NOMO-1 treated with dmso at 0.1 percent for 144 hours (cell line): ENCODE results near the gene TESK2.
"Not testable (repeated sequence)": the region's sequence is repeated elsewhere in the genome, so short reads cannot be mapped to it uniquely, and the experiment has no call there.

Experiments used
- DNase-seq: peaks from one replicate; lab custom pipeline; 2025; ENCODE audit not compliant: unreplicated experiment; lab: John Stamatoyannopoulos, UW

The TESK2 gene, protein sequence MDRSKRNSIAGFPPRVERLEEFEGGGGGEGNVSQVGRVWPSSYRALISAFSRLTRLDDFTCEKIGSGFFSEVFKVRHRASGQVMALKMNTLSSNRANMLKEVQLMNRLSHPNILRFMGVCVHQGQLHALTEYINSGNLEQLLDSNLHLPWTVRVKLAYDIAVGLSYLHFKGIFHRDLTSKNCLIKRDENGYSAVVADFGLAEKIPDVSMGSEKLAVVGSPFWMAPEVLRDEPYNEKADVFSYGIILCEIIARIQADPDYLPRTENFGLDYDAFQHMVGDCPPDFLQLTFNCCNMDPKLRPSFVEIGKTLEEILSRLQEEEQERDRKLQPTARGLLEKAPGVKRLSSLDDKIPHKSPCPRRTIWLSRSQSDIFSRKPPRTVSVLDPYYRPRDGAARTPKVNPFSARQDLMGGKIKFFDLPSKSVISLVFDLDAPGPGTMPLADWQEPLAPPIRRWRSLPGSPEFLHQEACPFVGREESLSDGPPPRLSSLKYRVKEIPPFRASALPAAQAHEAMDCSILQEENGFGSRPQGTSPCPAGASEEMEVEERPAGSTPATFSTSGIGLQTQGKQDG

GRCh38 chr1:45490626-45491486 lies at the start of gene TESK2:
Gene TESK2 (minus strand): TSS chr1:45491163. CDS start chr1:45457785, 33,378 bp downstream.
- peak; percentile 97 for DNase-seq

DNA sequence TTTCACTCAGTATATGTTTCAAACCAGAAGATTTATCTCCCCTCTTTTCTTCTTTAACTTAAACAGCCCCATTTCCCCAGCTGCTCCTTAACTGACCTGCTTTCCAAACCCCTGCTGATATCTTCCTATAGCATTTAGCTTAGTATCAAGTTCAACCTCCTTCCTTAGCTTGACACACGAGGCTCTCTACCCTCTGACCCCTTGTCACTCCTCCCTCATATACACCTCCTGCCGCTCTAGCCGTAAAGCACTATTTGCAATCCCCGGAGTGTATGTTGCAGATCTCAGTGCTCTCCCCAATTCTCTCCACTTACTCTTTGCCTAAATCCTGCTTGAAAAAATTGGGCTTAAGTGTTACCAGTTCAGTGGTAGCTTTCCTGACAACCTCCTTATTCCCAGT lies 45.9 kb upstream of the TESK2 start:
- no peak for DNase-seq

- DNase-seq: no peak
Observed at GRCh38 chr1:45535988-45536766, 45.2 kb upstream of the TESK2 start.

DNA sequence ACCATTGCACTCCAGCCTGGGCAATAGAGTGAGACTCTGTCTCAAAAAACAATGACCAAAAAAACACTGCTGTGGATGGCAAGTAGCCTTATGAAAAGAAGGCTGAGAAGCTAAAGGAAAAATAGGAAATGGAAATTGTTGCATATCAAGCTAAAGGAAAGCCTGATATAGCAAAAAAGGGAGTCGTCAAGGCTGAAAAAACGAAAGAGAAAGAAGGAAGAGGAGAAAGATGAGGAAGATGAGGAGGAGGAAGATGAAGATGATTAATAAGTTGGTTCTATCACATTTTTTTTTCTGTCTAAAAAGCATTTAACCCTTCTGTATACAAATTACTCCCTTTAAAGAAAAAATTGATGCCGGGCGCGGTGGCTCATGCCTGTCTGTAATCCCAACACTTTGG lies 40.9 kb upstream of the TESK2 start:
- no peak for DNase-seq

- no peak for DNase-seq
Observed at GRCh38 chr1:45530632-45531135, 39.7 kb upstream of the TESK2 start.

DNA sequence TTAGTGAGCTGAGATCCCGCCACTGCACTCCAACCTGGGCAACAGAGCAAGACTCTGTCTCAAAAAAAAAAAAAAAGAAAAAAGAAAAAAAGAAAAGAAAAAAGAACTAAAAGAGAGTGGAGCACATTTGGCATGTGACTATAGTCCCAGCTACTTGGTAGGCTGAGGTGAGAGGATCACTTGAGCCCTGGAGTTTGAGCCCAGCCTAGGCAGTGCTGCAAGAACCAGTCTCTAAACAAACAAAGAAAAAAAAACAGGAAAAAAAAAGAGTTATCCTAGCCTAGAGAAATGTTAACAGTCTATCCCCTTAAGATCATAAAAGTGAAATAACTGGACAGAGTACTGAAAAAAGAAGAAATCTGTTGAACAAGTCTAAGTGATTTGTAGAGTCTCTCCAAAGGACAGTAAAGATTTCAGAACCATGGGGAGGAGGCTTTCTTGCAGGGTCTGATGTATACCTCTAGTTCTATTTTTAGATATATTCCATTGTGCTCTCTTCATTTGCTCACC lies 35.2 kb upstream of the TESK2 start:
- no peak for DNase-seq

- not testable (repeated sequence) for DNase-seq
Observed at GRCh38 chr1:45523975-45524374, 33.0 kb upstream of the TESK2 start.

DNA sequence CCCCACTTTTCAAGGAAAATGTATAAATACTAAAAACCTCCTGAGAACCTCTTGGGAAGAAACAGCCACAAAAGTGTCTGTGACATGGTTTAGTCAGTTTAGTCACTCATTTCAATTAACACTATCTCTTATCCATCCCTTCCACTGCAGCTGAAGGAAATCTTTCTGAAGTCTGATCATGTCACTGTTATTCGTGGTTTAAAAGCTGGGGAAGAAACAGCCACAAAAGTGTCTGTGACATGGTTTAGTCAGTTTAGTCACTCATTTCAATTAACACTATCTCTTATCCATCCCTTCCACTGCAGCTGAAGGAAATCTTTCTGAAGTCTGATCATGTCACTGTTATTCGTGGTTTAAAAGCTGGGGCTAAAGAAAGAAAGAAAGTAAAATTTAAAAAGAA lies 32.6 kb upstream of the TESK2 start:
- DNase-seq: not testable (repeated sequence)

- DNase-seq: no peak
Observed at GRCh38 chr1:45522324-45523104, 31.6 kb upstream of the TESK2 start.

DNA sequence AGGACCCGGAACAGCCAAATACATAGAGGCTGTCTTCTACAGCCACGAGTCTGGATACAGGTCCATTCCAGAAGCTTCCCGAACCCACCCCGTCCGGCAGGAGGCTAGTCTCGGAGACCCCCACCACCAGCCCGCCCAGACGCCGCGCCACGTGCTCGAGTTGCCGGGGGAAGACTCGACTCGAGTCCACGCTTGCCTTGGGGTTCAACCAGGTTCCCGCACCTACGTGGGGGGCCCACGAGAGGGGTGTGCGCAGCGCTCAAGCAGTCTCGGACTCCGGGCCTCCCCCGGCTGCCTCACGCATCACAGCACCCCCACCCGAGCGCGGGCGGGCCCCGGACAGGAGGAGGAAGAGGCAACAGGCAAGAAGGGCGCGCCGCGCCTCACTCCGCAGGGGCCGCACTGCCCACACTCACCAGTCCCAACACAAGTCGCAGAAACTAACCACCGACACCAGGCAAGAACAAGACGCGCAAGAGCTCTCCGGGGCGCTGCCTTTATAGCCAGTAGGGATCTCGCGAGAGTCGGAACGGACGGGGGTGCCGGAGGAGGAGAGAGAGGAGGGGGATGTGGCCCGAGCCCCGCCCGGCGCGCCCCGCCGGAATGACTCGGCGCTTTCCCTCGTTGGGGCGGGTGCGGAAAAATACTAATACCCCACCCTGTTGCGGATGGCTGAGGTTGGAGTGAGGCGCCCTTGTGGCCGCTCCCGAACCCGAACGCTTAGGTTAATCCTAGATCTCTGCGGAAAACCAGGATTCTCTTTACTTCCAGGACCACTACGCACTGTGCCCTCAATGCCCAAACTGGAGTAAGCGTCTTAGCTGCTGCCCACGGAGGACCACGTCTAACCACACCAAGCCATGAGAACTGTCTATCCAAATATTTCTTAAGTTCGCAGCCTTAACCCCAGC lies 30.7 kb upstream of the TESK2 start, which contains the start of gene PRDX1:
PRDX1 (minus strand) TSS at position 472 of the 911 bp plus-strand sequence. CDS start 2,841 bp downstream, outside the sequence.
- DNase-seq: peak; percentile 97

DNA sequence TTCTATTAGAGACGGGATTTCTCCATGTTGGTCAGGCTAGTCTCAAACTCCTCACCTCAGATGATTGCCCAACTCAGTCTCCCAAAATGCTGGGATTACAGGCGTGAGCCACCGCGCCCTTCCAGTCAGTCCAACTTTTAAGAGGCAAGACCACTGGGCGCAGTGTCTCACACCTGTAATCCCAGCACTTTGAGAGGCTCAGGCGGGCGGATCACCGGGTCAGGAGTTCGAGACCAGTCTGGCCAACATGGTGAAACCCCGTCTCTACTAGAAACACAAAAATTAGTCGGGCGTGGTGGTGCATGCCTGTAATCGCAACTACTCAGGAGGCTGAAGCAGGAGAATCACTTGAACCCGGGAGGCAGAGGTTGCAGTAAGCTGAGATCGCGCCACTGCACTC lies 28.8 kb upstream of the TESK2 start:
- DNase-seq: not testable (repeated sequence)

GRCh38 chr1:45518910-45519309 lies 27.9 kb upstream of the TESK2 start:
- no peak for DNase-seq

DNA sequence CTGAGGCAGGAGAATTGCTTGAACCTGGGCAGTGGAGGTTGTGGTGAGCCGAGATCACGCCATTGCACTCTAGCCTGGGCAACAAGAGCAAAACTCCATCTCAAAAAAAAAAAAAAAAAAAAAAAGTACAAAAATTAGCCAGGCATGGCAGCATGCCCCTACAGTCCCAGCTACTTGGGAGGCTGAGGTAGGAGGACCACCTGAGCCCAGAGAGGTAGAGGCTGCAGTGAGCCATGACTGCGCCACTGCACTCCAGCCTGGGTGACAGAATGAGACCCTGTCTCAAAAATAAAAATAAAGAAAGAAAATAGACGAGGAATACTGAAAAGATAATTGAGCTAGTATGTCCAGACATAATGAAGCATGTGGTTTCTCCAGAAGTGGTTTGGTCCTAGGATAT lies 27.4 kb upstream of the TESK2 start:
- not testable (repeated sequence) for DNase-seq

DNA sequence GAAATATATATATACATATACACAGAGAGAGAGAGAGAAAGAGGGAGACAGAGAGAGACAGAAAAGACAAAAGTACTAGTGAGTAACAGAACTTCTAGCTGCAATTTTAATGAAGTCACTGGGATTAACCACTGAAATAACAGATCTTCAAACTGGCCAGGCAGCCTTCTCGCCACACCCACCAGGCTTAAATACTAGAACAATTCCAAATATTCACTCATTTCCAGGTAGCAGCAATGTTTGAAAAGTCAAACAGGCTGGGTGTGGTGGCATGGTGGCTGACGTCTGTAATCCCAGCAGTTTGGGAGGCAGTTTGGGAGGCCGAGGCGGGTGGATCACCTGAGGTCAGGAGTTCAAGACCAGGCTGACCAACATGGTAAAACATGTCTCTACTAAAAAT lies 25.5 kb upstream of the TESK2 start:
- no peak for DNase-seq

GRCh38 chr1:45516036-45516435 lies 25.1 kb upstream of the TESK2 start:
- DNase-seq: no peak

DNA sequence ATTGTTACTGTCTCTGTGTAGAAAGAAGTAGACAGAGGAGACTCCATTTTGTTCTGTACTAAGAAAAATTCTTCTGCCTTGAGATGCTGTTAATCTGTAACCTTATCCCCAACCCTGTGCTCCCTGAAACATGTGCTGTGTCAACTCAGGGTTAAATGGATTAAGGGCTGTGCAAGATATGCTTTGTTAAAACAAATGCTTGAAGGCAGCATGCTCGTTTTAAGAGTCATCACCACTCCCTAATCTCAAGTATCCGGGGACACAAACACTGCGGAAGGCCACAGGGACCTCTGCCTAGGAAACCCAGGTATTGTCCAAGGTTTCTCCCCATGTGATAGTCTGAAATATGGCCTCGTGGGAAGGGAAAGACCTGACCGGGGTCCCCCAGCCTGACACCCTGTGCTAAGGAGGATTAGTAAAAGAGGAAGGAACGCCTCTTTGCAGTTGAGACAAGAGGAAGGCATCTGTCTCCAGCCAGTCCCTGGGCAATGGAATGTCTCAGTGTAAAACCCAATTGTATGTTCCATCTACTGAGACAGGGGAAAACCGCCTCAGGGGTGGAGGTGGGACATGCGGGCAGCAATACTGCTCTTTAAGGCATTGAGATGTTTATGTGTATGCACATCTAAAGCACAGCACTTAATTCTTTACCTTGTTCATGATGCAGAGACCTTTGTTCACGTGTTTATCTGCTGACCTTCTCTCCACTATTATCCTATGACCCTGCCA lies 22.7 kb upstream of the TESK2 start:
- not testable (repeated sequence) for DNase-seq

GRCh38 chr1:45512641-45513054 lies 21.7 kb upstream of the TESK2 start:
- DNase-seq: no peak
